AG09319 (cell line): ENCODE measurements around the gene CNGB1.
"Not testable (repeated sequence)": the region's sequence is repeated elsewhere in the genome, so short reads cannot be mapped to it uniquely, and the experiment has no call there.

Experiments used
- DNase-seq: peaks from one replicate; pipeline ENCODE4 v3.0.0-alpha.2; 2010; ENCODE audit warnings: low read depth; ENCODE audit errors: extremely low read depth
- TF ChIP-seq, protein P1 (sequence below): IDR thresholded peaks from 2 replicates; pipeline ENCODE4 v1.5.1; 2011; ENCODE audit warnings: low read depth, mild to moderate bottlenecking, inconsistent platforms, low read length, moderate library complexity

CNGB1 gene

DNA sequence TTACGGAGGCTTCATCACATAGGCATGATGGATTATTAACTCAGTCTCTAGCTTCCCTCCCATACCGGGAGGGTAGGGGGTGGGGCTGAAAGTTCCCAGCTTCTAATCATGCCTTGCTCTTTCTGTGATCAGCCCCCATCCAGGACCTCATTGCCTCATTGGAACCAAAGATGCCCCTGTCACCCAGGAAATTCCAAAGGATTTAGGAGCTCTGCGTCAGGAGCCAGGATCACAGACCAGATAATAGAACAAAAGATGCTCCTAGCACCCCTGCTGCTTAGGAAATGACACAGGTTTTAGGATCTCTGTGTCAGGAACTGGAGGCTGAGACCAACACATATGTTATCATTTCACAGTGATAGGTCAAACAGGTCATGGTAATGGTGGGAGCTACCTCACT is 40.0 kb upstream of the CNGB1 start:
- TF ChIP-seq, protein P1, sequence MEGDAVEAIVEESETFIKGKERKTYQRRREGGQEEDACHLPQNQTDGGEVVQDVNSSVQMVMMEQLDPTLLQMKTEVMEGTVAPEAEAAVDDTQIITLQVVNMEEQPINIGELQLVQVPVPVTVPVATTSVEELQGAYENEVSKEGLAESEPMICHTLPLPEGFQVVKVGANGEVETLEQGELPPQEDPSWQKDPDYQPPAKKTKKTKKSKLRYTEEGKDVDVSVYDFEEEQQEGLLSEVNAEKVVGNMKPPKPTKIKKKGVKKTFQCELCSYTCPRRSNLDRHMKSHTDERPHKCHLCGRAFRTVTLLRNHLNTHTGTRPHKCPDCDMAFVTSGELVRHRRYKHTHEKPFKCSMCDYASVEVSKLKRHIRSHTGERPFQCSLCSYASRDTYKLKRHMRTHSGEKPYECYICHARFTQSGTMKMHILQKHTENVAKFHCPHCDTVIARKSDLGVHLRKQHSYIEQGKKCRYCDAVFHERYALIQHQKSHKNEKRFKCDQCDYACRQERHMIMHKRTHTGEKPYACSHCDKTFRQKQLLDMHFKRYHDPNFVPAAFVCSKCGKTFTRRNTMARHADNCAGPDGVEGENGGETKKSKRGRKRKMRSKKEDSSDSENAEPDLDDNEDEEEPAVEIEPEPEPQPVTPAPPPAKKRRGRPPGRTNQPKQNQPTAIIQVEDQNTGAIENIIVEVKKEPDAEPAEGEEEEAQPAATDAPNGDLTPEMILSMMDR = no peak

DNA sequence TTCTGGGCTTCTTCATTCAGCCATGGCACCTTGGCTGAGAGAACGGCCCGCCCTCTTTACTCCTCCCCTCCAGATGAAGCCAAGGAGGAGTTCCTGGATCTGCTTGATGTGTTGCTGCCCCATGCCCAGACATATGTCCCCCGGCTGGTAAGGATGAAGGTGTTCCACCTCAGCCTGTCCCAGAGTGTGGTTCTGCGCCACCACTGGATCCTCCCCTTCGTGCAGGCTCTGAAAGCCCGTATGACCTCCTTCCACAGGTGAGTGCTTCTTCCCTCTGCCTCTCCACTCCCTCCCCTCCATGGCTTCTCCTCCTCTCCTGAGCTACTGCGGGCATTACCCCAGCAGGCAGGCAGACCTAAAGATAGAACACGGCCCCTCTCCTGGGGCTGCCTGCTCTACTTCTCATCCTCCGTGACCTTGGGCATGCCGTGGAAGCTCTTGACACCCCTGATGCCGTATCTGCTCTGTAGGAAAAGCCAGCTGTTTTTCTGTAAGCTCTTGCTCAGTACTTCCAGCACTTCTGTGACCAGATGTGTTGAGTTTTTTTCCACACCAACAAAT is 39.0 kb upstream of the CNGB1 start:
- no peak for DNase-seq

More for the DNA sequence above, 40.0 kb upstream of the CNGB1 start:
- DNase-seq = no peak

GRCh38 chr16:58004736-58005135 is 33.8 kb upstream of the CNGB1 start:
- DNase-seq = not testable (repeated sequence)

More for the DNA sequence above, 39.0 kb upstream of the CNGB1 start:
- TF ChIP-seq, protein P1 = no peak

DNA sequence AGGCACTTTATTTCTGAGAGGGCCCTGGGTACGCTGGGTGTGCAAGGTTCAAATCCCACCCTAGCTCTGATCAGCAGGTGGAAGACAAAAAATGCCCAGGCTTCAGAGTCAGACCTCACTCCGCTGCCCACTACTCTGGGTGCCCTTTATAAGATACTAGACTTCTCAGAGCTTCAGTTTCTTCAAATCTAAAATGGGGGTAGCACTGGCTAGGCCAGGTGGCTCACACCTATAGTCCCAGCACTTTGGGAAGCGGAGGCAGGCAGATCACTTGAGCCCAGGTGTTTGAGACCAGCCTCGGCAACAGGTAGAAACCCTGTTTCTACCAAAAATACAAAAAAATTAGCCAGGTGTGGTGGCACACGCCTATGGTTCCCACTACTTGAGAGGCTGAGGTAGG is 32.0 kb upstream of the CNGB1 start:
- TF ChIP-seq, protein P1 = no peak
- DNase-seq = no peak

DNA sequence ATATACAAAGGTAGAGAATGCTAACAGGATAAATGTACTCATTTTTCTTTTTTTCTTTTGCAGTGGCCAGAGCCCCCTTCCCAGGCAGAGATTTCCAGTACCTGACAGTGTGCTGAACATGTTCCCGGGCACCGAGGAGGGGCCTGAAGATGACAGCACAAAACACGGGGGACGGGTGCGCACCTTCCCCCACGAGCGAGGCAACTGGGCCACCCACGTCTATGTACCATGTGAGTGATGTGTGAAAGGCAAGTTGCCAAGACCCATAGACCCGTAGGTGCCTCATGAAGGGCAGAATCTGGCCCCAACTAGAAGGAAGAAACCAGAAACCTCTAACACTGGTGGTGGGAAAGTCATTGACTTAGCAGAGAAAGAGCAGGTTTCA is 31.5 kb upstream of the CNGB1 start:
- no peak for DNase-seq

GRCh38 chr16:58001781-58002415 is 31.0 kb upstream of the CNGB1 start:
- no peak for DNase-seq
- TF ChIP-seq, protein P1 = no peak

More for the DNA sequence above, 31.5 kb upstream of the CNGB1 start:
- TF ChIP-seq, protein P1 = no peak

DNA sequence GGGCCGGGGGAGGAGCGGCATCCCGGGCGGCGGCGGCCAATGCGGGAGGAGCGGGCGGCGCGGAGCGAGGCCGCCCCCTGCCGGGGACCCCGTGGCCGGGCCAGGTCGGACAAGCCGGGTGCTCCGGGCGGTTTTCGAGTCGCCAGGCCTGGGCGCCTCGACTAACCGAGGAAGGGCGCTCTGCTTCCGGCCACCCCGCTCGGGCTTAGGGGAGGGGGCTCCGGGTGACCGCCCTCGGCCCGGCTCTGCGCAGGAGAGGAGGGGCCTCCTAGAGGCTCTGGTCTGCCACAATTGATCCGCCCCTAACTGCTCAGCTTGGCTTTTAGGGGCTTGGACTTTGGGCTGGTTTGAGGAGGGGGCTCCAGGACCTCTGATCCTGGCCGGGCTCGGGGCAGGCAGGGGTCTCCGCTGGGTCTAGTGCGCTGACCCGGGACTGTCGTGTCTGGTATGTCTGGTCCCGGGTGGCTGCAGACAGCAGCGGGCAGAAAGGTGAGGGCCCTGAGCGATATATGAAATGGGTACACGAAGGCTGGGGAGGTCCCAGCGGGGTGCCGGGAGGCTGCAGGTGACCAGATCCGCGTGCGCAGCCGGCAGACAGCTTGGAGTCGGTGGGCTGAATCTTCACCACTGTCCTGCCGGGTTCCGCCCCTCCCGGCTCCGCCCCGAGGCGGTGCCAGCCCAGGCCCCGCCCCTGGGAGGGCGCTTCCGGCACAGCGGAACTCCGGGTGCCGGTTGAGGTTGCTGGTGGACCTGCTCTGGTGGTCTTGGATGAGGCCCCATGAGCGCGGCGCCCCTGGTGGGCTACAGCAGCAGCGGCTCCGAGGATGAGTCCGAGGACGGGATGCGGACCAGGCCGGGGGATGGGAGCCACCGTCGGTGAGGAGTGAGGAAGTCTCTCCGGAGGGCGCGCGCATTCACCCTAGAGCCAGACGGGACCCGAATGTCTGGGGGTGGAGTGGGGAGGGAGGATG is 30.1 kb upstream of the CNGB1 start, which contains the start of gene USB1:
Gene USB1 (plus strand): TSS at position 702 of the 971 bp plus-strand sequence. CDS start 77 bp downstream, at position 779.
- DNase-seq = peak; percentile 41
- TF ChIP-seq, protein P1 = peak; percentile 45
